Hindlimb muscle (tissue), 1 donor: ENCODE measurements around the gene GRAP. TPM values are rescaled to one million over a fixed set of nuclear protein-coding genes. Genes with fewer than 3 reads are reported as not detected.
"Not testable (repeated sequence)": the region's sequence is repeated elsewhere in the genome, so short reads cannot be mapped to it uniquely, and the experiment has no call there.

Experiments
- DNase-seq: peaks from one replicate; pipeline ENCODE4 v3.0.0-alpha.2; 2013
- polyA plus RNA-seq: library from polyadenylated mRNA; unstranded; fragments of 120-200 nt; gene quantifications from one replicate; pipeline ENCODE4 v1.2.1, GENCODE V29; 2013; ENCODE audit not compliant: insufficient read length

GRAP gene
- polyA plus RNA-seq, 1 donor: 3.2 TPM

- not testable (repeated sequence) for DNase-seq
Measured at GRCh38 chr17:19041871-19042270, 4.9 kb downstream of the GRAP start.

DNA sequence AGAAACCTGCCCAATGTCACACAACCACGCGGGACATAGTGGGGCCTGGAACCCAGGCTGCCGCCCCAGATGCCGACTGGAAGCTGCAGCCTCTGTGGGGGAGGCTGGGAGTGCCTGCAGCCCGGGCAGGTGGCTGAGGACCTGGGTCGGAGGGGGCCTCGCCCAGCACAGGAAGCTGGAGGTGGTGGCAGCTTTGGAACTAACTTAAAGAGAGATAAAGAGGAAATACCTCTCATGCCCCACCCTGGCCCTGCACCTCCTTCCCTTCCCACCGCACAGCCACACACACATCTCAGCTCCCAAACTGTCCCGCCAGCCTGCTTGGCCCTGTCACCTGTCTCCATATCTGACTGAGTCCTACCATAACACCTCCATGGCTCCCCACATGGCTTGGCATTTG is 6.4 kb downstream of the GRAP start:
- not testable (repeated sequence) for DNase-seq

DNA sequence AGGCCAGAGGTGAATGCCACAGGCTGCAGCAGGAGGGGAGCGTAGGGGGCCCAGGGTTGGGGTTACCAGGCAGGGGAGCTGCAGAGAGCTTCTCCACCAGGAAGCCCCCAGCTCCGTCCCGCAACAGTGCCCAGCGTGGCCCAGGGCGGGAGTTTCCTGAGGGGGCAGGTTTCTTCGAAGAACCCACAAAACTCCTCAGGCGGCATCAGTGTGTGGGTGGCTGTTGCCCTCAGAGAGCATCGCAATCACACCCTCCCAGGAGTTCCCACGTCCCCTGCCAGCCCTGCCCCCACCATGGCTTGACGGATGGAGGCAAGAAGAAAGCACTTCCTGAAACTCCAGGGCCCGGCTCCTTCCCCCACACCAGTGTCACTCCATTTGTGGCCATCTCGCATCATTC is 8.0 kb downstream of the GRAP start:
- not testable (repeated sequence) for DNase-seq

GRCh38 chr17:19038007-19038406 is 8.8 kb downstream of the GRAP start:
- not testable (repeated sequence) for DNase-seq

DNA sequence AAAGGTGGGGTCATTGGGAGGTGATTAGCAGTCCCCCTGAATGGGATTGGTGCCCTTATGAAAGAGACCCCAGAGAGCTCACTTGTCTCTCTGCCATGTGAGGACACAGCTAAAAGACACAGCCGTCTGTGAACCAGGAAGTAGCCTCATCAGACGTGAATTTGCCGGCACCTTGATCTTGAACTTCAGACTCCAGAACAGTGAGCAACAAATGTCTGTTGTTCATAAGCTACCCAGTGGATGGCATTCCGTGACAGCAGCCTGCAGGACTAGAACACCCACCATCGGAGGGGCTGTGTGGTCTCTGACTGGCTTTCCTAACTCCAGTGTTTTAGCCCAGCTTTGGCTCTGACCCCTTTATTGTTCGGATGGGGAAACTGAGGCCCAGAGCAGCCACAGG is 9.2 kb downstream of the GRAP start:
- DNase-seq: not testable (repeated sequence)

GRCh38 chr17:19036186-19036585 is 10.6 kb downstream of the GRAP start:
- DNase-seq: not testable (repeated sequence)

DNA sequence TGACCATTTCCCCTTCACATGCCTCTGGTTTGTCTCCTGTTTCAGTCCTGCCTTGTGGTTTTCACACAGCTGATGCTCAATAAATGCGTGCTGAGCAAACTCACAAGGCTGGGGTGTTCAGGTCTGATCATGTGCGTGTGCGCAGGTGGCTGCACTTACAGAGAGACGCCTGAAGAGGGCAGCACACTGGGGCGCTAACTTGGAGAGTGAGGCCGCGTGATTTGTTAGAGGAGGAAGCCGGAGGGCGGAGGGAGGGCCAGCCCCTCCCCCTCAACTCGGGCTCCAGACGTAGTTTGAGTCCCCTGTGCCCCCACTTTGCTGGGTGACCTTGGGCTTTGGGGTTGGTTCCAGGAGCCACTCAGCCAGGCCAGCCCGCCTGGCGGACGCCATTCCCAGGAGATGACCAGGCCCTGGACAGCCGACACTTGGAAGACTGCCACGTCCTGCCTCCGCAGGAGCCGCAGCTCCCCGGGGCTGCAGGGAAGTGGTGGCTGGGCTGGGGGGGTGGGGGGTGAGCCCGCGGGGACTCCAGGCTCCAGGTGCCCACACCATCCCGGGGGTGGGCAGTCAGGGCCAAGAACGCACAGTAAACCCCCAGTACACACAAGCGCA is 14.3 kb downstream of the GRAP start:
- DNase-seq: not testable (repeated sequence)

- DNase-seq: not testable (repeated sequence)
Measured at GRCh38 chr17:19031729-19032128, 15.0 kb downstream of the GRAP start.

DNA sequence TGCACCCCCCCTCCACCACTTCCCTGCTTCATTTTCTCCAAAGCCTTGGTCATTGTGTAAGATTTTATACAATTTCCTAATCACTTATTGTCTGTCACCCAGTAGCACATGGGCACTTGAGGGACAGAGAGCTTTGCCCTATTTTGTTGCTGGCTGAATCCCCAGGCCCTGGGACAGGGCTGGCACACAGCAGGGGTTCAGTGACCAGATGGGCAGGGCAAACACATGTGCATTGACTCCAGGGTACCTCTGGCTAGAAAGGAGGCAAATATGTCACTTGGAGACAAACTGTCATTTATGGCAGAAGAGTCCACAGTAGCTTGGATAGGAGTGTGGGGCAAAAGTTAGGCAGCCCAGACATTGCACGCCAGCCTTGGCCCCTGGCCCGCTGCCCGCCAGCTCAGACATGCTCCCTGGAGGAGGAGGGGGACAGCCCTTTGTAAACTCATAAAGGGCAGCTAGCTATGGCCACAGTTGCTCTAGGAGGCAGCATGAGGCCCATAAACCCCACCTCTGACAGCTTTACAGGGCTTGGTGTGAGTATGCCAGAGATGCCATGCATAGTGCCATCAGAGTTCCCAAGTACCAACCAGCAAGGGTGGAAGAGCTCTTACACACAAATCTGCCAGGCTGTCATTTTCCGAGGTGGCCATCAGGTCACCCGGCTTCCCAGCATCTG is 15.8 kb downstream of the GRAP start:
- DNase-seq: not testable (repeated sequence)

DNA sequence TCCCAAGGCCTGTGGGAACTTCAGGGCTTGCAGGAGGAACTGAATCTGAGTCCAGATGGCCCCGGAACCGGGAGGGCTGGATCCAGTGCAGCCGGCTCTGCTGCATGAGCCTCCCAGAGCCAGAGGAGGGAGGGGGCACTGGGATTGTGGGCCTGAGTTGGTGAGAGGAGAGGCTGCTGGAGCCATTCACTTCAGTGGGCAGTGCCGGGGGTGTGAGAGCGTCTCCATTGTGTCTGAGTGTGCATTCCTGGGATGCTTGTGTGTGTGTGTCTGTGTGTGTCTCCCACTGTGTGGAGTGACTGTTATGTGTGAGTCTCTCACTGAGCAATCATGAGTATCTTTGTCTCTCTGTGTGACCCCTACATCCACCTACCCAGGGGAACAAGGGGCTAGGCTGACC is 17.0 kb downstream of the GRAP start:
- DNase-seq: not testable (repeated sequence)

GRCh38 chr17:19028671-19029070 is 18.1 kb downstream of the GRAP start:
- not testable (repeated sequence) for DNase-seq

DNA sequence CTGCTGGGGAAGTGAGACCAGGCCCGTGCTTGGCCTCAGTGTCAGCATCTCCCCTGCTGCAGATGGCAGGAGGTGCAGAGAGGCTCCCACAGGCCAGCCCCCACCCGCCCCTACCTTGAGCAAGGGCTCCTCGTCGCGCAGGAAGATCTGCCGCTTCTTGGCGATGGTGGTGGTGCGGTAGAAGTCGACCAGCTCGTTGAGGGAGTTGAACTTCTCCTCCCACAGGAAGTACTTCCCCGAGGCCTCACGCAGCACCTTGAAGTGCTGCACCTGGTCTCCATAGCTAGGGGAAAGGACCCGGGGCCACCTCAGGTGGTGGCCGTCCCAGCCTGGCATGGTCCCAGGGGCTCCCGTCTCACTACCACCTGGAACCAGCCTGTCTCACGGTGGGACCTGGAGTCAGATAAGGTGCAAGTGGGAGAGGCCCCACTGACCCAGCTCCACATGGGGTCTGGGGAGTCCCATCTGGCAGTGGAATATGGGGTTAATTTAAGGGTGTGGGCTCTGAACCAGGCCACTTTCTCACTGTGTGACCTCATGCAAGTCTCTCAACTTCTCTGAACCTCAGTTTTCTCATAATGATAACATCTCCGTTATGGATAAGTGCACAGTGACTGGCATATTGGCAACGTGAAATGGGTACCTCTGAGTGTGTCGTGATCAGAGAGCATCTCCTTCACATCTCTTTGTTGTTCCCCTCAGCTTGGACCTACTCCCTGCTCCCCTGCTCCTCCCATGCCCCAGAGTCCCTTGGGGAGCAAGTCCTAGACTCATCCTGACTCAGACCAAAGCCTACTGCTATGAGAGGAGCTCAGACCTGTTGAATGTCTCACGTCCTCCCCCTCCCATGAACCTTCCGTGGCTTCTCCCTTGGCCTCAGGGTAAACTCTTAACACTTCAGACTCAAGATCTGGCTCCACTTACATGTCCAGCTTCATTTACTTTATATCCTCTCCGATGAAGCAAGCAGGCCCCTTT is 22.4 kb downstream of the GRAP start:
- DNase-seq: no peak

DNA sequence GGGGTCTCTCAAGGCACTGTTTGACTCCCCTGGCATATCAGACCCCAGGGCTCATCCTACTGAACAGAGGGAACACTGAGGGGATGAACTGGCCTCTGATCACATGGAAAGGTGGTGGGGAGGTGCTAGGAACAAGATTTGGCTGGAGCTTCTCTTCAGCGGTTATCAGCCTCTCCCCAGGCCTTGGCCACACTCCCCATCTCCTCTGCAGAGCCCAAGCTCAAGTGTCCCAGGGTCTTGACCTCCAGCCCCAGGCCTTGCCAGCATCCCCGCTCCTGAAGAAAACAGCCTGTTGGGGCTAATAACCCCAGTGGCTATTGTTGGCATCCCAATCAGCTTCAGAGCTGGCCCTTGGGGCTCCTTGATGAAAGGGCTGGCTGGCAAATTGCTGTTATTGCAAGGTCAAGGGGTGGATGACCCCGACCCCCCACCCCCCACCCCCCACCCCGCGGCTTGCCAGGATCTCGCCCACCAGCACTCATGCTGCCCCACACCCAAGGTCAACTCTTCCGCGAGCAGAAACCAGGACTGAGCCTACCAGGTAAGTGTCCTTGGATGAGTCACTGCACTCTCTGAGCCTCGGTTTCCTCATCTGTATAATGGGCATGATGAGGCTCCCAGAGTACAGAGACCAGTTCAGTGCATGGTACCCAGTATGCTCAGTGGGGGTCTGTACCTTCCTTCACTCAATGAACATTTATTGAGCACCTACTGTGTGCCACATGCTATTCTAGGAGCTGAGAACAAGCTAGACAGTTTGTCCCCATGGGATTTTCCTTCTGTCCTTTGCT is 23.4 kb downstream of the GRAP start:
- DNase-seq: no peak

DNA sequence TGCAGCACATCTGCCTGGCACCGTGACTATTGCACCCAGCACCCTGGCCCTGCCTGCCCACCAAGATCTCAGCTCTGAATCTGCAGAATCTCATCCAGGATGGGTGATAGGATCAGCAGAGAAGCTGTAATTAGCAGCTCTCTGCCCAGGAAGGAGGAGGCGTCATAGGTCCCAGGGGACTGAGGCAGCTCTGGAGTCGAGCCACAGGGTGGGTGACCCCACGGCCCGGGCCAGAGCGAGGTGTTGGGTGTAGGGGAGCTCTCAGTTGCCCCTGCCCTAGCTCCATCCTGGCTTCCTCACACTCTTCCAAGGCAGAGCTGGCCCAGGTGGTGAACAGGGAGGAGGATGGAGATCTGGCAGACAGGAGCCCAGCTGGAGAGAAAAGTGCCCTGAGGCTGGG is 24.0 kb downstream of the GRAP start:
- no peak for DNase-seq

DNA sequence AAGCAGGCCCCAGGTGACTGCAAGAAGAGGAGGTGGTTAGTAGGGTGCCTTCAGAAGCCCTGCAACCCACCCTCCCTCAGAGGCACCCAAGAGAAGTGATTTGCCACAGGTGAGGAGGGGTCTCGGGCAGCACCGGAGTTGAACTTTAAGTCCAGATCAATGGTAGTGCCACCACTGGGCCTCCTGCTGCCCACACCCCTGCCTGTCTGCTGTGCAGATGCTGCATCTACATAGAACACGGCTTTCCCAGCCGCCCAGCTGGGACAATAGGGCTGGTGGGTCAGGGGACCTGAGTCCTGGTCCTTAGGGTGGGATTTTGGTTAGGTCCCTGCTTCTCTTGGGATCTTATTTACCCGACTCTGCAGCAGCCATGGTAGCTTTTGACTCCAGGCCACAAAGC is 24.6 kb downstream of the GRAP start:
- DNase-seq: no peak

DNA sequence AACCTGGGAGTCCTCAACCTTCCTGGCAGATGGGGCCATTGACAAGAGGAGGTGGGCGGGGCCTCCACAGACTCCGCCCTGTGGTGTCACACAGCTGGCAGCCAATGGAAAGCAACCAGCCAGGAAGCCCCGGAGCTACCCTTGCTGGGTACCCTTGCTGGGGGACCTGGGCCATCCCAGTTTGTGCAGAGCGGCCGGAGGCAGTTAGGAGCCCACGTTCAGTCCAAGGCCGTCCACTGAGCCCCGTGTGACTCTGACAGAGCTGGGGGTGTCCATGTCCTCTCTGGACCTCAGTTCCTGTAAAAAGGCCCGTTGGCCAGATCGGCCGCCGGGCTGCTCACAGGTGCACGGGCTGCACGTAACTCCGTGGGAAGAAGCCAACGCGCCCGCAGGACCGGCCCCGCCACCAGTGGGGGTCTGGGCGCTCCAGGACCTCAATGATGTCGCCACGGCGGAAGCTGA is 25.1 kb downstream of the GRAP start:
- DNase-seq: no peak

DNA sequence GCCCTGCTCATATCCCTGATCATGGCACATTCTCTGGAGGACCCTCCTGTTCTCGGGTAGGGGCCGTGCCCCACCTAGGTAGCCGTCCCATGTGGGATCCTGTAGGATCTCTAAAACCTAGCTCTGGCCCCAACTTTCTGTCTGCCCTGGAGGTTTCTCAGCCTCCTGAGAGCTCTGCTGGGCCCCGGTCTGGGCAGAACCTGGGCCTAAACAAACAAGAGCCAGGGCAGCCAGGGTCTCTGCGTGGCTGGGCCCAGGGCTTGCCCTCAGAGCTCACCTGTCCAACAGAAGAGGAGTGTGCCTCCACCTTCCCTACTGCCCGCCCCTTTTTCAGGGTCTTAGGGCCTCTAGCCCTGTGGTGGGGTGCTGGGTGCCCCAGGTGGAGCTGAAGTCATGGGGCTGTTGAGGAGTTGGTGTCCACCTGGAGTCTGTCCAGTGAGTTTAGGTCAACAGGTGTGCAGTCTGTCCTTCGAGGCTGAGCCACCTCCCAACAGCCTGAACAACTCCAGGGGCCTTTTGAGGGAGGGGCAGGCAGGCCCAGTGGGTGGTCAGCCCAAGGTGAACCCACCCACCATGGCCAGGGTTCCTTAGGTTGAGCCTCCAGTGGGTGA is 25.6 kb downstream of the GRAP start:
- not testable (repeated sequence) for DNase-seq

DNA sequence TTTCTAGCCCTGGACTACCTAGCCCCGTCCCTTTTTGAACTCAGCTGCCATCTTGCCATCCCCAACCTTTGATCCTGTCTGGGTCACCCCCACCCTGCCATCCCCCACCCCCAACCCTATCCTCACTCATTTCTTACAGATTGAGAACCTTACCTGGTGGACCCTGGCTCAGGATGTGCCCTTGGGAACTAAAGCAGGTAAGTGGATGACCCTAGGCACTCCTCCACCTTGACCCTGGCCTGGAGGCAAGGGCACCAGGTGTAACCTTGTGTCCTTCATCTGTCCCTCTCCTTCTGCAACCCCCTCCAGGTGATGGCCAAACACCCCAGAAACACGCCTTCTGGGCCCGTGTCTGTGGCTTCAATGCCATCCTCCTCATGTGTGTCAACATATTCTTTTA is 26.7 kb downstream of the GRAP start:
- no peak for DNase-seq

DNA sequence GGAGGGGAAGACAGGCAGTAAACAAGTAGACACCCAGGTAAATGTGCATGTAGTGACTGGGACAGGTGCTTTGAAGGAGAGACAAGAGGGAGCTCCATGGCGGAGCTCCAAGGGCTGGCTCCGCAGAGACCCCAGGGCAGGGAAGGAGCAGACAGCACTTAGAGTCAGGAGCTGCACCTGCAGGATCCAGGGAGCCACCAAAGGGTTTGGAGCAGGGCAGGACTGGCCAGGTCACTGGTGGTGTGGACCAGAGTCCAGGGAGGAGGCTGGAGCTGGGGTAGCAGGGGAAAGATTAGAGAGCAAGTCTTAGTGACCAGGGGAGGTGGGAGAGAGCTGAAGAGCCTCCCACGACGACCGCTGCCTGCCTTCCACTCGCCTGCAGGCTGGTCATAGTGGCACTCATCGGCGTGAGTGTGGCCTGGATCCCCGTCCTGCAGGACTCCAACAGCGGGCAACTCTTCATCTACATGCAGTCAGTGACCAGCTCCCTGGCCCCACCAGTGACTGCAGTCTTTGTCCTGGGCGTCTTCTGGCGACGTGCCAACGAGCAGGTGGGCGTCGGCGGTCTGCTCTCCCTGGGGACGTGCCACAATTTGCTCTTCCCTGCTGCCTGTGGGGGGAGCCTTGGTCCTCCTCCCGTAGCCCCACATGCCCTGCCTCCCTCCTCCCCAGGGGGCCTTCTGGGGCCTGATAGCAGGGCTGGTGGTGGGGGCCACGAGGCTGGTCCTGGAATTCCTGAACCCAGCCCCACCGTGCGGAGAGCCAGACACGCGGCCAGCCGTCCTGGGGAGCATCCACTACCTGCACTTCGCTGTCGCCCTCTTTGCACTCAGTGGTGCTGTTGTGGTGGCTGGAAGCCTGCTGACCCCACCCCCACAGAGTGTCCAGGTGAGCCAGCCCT is 27.5 kb downstream of the GRAP start:
- no peak for DNase-seq

GRCh38 chr17:19018600-19018950 is 28.2 kb downstream of the GRAP start:
- no peak for DNase-seq
